ENCODE results near the gene NGEF. TPM values are rescaled to one million over a fixed set of nuclear protein-coding genes. Genes with fewer than 3 reads are reported as not detected.

Gene NGEF
- total and polyA plus RNA-seq, 10 of the 15 experiments (the other 5 are each of a cell fraction or from before 2014, with no cell fraction given), result 0.12 TPM; not detected in 9

DNA sequence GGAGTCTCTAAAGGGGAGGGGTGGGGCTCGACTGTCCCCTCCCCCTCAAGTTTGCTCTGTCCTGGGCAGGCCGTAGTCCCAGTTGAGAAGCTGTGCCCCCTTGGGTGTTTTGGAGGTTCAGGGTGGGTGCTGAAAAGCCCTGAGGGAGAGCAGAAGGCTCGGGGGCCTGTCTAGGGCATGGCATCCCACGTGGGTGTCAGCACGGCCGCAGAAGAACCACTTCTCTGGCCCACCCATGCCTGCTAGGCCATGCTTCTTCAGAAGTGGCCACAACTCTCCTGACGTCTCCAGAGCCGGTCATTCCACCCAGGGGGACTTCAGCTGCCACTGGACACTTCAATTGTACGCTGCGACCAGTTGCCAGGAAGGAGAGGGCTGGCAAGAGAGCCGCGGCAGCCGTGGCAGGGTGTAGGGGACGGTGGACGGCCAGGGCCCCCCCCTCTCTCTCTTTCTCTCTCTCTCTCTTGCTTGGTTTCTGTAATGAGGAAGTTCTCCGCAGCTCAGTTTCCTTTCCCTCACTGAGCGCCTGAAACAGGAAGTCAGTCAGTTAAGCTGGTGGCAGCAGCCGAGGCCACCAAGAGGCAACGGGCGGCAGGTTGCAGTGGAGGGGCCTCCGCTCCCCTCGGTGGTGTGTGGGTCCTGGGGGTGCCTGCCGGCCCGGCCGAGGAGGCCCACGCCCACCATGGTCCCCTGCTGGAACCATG, 46.9 kb upstream of the NGEF start, which contains the start of gene INPP5D (continued):
- TF ChIP-seq, protein P1, sequence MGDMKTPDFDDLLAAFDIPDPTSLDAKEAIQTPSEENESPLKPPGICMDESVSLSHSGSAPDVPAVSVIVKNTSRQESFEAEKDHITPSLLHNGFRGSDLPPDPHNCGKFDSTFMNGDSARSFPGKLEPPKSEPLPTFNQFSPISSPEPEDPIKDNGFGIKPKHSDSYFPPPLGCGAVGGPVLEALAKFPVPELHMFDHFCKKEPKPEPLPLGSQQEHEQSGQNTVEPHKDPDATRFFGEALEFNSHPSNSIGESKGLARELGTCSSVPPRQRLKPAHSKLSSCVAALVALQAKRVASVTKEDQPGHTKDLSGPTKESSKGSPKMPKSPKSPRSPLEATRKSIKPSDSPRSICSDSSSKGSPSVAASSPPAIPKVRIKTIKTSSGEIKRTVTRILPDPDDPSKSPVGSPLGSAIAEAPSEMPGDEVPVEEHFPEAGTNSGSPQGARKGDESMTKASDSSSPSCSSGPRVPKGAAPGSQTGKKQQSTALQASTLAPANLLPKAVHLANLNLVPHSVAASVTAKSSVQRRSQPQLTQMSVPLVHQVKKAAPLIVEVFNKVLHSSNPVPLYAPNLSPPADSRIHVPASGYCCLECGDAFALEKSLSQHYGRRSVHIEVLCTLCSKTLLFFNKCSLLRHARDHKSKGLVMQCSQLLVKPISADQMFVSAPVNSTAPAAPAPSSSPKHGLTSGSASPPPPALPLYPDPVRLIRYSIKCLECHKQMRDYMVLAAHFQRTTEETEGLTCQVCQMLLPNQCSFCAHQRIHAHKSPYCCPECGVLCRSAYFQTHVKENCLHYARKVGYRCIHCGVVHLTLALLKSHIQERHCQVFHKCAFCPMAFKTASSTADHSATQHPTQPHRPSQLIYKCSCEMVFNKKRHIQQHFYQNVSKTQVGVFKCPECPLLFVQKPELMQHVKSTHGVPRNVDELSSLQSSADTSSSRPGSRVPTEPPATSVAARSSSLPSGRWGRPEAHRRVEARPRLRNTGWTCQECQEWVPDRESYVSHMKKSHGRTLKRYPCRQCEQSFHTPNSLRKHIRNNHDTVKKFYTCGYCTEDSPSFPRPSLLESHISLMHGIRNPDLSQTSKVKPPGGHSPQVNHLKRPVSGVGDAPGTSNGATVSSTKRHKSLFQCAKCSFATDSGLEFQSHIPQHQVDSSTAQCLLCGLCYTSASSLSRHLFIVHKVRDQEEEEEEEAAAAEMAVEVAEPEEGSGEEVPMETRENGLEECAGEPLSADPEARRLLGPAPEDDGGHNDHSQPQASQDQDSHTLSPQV (IDR thresholded peaks at IDR 0.05), result no peak; the same call in 1 of the 2 replicates
- TF ChIP-seq EZH2 (IDR thresholded peaks at IDR 0.05; ENCODE audit: borderline replicate concordance, control insufficient read depth, low read depth, low read length) (no peak), EGR1 (IDR thresholded peaks at IDR 0.05; ENCODE audit: borderline replicate concordance in 1 of 2, low read depth in 2 of 2, low read length in 2 of 2) (peak in 1 of 2 experiments; percentile 69; a peak in 1 of 3 replicates), SREBF2 (IDR thresholded peaks at IDR 0.05; ENCODE audit: low read length) (no peak), SPI1 (IDR thresholded peaks at IDR 0.05; ENCODE audit: borderline replicate concordance, insufficient read depth, low read depth, low read length) (peak; percentile 92), ETV6 (conservative IDR thresholded peaks at IDR 0.05 in 1 of 2, IDR thresholded peaks at IDR 0.05 in 1 of 2; ENCODE audit: borderline replicate concordance in 1 of 2, low read depth in 1 of 2) (peak in 1 of 2 experiments; percentile 99; a peak in 2 of 4 replicates), TAF1 (IDR thresholded peaks at IDR 0.05; ENCODE audit: borderline replicate concordance, low read depth, low read length) (peak; percentile 94), CHD4 (IDR thresholded peaks at IDR 0.05) (no peak)
- TF ChIP-seq, protein P2, sequence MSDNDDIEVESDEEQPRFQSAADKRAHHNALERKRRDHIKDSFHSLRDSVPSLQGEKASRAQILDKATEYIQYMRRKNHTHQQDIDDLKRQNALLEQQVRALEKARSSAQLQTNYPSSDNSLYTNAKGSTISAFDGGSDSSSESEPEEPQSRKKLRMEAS (IDR thresholded peaks at IDR 0.05; ENCODE audit: low read depth, low read length), result peak; percentile 16; the same call in 1 of the 2 replicates
- TF ChIP-seq, protein P3, sequence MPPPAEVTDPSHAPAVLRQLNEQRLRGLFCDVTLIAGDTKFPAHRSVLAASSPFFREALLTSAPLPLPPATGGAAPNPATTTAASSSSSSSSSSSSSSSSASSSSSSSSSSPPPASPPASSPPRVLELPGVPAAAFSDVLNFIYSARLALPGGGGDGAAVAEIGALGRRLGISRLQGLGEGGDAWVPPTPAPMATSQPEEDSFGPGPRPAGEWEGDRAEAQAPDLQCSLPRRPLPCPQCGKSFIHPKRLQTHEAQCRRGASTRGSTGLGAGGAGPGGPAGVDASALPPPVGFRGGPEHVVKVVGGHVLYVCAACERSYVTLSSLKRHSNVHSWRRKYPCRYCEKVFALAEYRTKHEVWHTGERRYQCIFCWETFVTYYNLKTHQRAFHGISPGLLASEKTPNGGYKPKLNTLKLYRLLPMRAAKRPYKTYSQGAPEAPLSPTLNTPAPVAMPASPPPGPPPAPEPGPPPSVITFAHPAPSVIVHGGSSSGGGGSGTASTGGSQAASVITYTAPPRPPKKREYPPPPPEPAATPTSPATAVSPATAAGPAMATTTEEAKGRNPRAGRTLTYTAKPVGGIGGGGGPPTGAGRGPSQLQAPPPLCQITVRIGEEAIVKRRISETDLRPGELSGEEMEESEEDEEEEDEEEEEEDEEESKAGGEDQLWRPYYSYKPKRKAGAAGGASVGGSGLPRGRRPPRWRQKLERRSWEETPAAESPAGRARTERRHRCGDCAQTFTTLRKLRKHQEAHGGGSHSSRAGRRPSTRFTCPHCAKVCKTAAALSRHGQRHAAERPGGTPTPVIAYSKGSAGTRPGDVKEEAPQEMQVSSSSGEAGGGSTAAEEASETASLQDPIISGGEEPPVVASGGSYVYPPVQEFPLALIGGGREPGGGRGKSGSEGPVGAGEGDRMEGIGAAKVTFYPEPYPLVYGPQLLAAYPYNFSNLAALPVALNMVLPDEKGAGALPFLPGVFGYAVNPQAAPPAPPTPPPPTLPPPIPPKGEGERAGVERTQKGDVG (CRISPR knock-in tag; IDR thresholded peaks at IDR 0.05), result no peak
- TF ChIP-seq, protein P4, sequence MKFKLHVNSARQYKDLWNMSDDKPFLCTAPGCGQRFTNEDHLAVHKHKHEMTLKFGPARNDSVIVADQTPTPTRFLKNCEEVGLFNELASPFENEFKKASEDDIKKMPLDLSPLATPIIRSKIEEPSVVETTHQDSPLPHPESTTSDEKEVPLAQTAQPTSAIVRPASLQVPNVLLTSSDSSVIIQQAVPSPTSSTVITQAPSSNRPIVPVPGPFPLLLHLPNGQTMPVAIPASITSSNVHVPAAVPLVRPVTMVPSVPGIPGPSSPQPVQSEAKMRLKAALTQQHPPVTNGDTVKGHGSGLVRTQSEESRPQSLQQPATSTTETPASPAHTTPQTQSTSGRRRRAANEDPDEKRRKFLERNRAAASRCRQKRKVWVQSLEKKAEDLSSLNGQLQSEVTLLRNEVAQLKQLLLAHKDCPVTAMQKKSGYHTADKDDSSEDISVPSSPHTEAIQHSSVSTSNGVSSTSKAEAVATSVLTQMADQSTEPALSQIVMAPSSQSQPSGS (IDR thresholded peaks at IDR 0.05; ENCODE audit: low read length), result no peak
- TF ChIP-seq, protein P5, sequence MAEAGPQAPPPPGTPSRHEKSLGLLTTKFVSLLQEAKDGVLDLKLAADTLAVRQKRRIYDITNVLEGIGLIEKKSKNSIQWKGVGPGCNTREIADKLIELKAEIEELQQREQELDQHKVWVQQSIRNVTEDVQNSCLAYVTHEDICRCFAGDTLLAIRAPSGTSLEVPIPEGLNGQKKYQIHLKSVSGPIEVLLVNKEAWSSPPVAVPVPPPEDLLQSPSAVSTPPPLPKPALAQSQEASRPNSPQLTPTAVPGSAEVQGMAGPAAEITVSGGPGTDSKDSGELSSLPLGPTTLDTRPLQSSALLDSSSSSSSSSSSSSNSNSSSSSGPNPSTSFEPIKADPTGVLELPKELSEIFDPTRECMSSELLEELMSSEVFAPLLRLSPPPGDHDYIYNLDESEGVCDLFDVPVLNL (IDR thresholded peaks at IDR 0.05; ENCODE audit: low read depth, low read length), result no peak
